Heart left ventricle (tissue), 13 donors: Measurements from ENCODE around the gene TTLL11.

Experiments used
- CTCF ChIP-seq, 12 donors: fragments of 200-600 bp; sonication (generic) in 4 of 12; IDR thresholded peaks; one replicate each; pipeline versions ENCODE4 v1.5.0 to v1.8.0; 2018 to 2022; ENCODE audit warnings: antibody characterized with exemption in 12 of 12, mild to moderate bottlenecking in 5 of 12
- POLR2A ChIP-seq, 2 donors: fragments of 450-650 bp; IDR thresholded peaks; one replicate each; pipeline ENCODE4 v1.6.1; 2017; ENCODE audit warnings: antibody characterized with exemption in 2 of 2, mild to moderate bottlenecking in 2 of 2, moderate library complexity in 2 of 2
- donor health status: ischemic (EF 13 %, LVEDD 7.1; RV severe dilation, severe dysfunction).
- donor health status: DM: no; HTN: yes; CAD: no.
- donor health status: DM: no; HTN: no; CAD: no.
- donor health status: ischemic (EF 25% LVEDD 6.9; RV normal size, moderate dysfunction).
- donor health status: ischemic (EF 25% LVEDD 5.7; RV mildly dilated, moderate dysfunction).
- donor health status: ischemic (EF 35%, LVEDD 5.7; RV mildly dilated, moderate dysfunction).
- donor health status: nonischemic (EF 11% LVEDD 7.7; RV severe dilation, severe dysfunction).
- donor health status: DM: yes; HTN: yes; CAD: no.
- donor health status: PGD.
- donor health status: ischemic (EF 29% LVEDD 5.4; RV normal size, mild dysfunction).
- donor health status: nonischemic (EF 23%, LVEDD 6.1; RV moderate dilation, normal function).

GRCh38 chr9:121888438-121888775 is 204.7 kb downstream of the TTLL11 start:
- TF ChIP-seq CTCF (IDR thresholded peaks at IDR 0.05) (no peak), POLR2A (IDR thresholded peaks at IDR 0.05) (no peak)
